Left colon (tissue), 2 donors: ENCODE results near the gene ANAPC7. TPM values are rescaled to one million over a fixed set of nuclear protein-coding genes. Genes with fewer than 3 reads are reported as not detected.
"Not testable (repeated sequence)": the region's sequence is repeated elsewhere in the genome, so short reads cannot be mapped to it uniquely, and the experiment has no call there.

Experiments used
- ATAC-seq: fragments of 200-7000 bp; cut with Tn5 transposase; one replicate; pipeline ENCODE4 v1.9.1; 2020; ENCODE audit warnings: mild to moderate bottlenecking, moderate library complexity
- DNase-seq, 2 donors: peaks; one replicate each; pipeline ENCODE4 v3.0.0-alpha.2; 2020
- intact Hi-C, 2 donors: fragments of 100-400 bp; cut with DNase I in 1 of 2; cut with micrococcal nuclease in 1 of 2; formaldehyde crosslinking; loops; one replicate each; pipeline versions ENCODE4 v1.11.2 to v1.14.0; 2022; cut with DNase I, micrococcal nuclease
- total RNA-seq, 2 donors: library from RNA; stranded (reverse); fragmentation: NEBNext Ultra II Directional; extraction: Animal tissue kit (Norgen Biotek cat#: 25700); gene quantifications; one replicate each; pipeline ENCODE4 v1.2.1, GENCODE V29; 2021
- donor health status: DM: no; HTN: no; CAD: no.
- donor health status: DM: yes; HTN: yes; CAD: no.

Gene ANAPC7
- total RNA-seq, 2 donors from 2014 or later = 27.3 to 31.1 TPM

DNA sequence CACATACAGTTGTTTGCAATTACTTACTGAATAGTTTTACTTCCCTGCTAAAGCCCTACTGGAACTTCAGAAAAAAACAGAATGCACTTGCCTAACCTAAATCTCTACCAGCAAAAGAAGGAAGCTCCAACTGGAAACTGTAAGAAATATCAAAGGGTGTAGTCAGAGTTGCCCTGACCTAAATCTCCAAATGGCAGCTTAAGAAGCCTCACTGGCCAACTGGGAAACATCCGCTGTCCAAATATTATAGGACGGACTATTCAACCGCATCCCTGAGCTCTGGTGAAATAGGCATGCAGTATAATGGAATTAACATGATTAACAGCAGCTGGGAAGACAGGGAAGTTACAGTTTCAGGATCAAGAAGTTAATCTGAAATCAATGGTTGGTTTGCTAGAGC lies 24.3 kb downstream of the ANAPC7 start:
- ATAC-seq (no peak), DNase-seq (no peak)
- intact Hi-C loops = no loop called here

DNA sequence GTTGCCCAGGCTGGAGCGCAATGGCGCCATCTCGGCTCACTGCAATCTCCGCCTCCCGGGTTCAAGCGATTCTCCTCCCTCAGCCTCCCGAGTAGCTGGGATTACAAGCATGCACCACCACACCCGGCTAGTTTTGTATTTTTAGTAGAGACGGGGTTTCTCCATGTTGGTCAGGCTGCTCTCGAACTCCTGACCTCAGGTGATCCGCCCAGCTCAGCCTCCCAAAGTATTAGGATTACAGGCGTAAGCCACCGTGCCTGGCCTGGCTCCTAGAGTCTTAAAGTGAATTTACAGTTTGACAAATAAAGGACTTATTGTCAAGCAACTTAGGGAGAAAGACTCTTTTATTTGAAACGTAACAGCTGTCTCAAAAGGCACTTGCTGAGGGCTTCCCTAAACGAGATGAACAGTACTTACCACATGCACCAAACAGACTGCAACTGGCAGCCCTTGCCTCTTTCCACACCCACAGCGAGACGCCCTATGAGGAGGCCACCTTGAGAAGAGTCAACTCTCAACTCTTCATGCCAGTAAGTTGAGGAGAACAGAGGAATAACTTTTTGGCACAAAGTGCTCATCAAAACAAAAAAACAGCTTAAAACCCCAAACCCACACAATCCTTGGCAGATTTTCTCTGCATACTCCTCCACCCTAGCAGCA lies 25.2 kb downstream of the ANAPC7 start:
- intact Hi-C loops = not testable (repeated sequence)

DNA sequence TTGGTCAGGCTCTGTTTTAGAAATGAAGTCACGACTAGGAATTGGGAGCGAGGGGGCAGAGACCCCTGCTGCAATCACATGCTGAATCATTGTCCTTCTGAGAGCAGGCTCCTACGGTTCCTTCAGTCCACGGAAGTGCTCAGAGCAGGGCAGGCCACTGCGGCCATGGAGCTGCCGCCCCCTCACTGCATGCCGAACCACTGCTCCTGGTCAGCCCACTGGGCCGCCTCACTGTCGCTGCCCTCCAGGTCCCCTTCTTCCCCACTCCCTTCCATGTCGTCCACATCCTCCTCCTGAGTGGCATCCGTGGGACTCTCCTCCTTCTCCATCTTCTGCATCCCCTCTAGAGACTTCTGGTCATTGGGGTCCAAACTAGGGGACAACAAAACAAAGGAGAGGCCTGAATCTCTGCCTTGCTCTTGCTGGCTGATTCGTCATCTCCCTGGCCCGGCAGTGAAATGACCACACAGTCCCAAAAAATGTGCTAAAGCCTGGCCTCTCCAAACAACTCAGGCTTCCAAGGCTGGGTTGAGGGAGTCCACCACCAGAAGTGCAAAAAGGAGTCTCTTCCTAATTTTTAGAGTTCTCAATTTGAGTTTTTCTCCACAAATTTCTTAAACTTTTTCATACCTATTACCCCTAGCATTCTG lies 29.4 kb downstream of the ANAPC7 start:
- ATAC-seq = no peak
- intact Hi-C loops = no loop called here

More for the DNA sequence above, 25.2 kb downstream of the ANAPC7 start:
- not testable (repeated sequence) for ATAC-seq, DNase-seq

DNA sequence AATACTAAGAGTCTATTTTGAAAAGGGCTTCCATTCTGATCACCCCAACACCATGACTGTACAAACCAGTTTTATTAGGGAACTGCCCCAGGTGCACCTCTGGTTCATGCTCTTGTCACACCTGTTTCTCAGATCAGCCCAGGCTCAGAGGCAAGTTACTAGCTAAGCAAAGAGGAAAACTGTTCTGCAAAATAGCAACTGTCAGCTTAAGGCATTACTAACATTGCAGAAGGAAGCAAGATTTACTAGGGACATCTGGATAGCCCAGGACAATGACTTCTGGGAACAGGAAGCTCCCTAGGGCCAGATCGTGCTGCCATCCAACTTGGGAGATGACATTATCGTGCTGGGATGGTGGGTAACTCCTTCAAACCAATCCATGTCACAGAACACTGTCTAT lies 30.1 kb downstream of the ANAPC7 start:
- DNase-seq = no peak
- no peak for ATAC-seq
- intact Hi-C loops = no loop called here

More for the DNA sequence above, 29.4 kb downstream of the ANAPC7 start:
- DNase-seq = no peak

DNA sequence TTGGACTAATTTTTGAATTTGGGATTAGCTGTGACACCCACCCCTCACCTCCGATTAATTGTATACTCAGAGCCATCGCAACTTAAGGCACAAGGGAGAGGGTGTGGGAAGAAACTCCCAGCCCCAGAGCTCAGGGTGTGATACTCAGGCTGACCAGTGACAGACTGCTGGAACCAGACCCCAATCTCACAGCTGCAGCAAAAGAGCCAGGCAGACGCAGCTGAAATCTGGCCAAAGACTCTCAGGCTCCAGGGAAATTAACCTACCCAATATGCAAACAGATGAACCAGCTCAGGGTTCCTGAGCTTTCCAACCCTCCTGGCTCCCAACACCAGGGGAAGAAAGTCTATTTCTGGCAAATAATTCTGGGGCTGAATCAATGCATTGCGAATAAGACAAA lies 30.5 kb downstream of the ANAPC7 start:
- intact Hi-C loops = no loop called here
- DNase-seq (no peak), ATAC-seq (no peak)

DNA sequence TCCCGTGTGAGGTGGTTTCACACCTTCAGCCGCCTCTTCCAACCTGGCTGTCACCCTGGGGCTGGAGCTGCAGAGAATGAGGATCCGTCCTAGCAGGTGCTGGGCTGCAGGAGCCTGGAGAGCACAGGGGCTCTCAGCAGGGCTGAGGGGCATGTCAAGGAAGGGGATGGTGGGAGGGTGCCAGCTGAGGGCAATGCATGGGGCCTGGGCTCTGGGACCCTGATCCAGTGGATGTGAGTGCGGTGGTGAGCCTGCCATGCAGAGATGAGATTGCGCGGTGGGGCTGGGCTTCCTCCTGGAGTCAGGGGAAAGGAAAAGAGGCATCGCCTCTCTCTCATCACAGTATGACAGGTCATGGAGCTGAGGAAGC lies 31.5 kb downstream of the ANAPC7 start:
- intact Hi-C loops = no loop called here
- DNase-seq (no peak), ATAC-seq (peak; percentile 17)

DNA sequence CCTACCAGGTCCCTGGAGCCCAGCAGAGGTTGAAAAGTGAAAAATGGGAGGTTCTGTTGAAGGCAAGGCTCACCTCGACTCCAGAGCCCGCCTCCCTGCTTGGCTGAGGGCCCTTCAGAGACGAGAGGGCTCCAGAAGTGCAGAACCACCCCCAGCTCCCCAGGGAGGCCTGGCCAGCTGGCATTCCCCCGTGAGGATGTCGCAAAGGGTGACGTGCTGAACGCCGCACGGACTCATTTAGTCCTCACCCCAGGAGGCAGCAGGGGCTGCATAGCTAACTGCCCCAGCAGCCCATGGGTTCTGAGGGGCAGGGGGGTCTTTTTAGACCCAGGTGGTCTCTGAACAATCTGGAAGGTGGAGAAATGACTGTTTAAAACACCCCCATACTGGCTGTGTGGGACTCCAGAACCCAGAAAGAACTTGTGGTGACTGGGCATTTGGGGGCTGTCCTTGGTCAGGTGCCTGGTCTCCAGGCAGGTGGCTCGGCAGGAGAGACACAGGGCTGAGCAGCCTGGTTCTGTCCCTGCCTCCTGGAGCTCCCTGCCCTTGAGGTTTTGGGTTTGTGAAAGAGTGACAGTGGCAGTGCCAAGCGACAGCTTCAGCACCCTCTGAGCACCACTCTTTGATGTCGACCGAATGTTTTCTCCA lies 32.0 kb downstream of the ANAPC7 start:
- no peak for DNase-seq
- ATAC-seq = no peak
- intact Hi-C loops = no loop called here

DNA sequence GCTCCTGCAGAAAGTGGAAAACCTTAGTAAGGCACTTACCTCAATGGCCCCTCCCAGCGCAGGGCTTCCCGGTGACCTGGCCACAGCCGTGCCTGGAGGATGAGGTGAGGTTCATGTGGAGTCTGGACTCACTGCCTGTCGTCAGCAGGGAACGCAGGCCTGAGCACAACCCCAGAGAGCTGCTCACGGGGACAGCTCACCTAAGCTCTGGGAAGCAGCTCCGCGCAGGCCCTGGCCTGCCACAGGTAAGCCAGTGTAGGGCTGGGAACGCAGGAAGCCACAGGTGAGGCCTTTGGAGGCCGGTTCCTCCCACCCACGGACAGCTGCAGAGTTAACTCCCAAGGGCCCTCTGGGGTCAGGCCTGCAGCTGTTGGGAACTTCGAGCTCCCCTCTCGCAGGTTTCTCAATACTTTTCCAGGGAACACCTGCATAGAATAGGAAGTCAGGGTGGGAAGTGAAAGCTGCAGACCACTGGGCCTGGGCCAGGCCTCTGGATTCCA lies 32.7 kb downstream of the ANAPC7 start:
- intact Hi-C loops = no loop called here
- ATAC-seq (no peak), DNase-seq (no peak)

DNA sequence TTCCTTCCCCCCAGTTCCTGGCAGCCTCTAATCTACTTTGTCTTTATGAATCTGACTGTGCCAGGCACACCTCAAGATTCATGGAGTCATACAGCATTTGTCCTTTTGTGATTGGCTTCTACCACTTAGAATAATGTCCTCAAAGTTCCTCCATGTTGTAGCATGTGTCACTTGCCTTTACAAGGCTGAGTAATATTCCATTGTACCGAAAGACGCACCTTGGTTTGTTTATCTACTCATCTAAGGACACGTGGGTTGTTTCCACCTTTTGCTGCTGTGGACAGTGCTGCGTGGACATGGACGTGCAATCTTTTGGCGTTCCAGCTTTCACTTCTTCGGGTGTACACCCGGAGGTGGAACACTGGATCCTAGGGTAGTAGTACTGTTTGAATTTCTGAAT lies 33.5 kb downstream of the ANAPC7 start:
- intact Hi-C loops = no loop called here
- no peak for DNase-seq
- ATAC-seq = no peak

DNA sequence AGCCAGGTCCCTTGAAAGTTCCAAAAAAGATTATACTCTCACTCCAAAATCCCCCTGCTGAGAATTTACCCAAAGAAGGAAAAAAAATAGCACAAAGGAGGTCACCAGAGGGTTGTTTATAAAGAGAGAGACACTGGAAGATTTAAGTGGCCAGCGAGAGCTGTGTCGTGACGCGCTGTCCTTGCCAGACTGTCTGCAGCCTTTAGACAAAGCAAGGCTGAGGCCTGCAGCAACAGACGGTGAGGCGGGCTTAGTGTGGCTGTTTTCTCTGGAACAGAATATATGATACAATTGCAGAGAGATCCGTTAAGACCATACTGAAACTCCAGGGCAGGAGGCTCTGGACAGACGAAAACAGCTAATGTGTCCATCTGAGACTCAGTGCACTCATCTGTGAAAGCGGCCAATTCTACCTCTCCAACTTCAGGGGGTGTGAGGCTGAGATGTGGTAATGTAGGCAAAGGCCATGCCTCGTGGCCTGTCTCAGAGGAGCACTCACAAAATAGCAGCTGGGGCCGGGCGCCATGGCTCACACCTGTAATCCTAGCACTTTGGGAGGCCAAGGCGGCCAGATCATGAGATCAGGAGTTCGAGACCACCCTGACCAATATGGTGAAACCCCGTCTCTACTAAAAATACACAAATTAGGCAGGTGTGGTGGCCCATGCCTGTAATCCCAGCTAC lies 36.2 kb downstream of the ANAPC7 start:
- DNase-seq = no peak
- intact Hi-C loops = no loop called here
- no peak for ATAC-seq

DNA sequence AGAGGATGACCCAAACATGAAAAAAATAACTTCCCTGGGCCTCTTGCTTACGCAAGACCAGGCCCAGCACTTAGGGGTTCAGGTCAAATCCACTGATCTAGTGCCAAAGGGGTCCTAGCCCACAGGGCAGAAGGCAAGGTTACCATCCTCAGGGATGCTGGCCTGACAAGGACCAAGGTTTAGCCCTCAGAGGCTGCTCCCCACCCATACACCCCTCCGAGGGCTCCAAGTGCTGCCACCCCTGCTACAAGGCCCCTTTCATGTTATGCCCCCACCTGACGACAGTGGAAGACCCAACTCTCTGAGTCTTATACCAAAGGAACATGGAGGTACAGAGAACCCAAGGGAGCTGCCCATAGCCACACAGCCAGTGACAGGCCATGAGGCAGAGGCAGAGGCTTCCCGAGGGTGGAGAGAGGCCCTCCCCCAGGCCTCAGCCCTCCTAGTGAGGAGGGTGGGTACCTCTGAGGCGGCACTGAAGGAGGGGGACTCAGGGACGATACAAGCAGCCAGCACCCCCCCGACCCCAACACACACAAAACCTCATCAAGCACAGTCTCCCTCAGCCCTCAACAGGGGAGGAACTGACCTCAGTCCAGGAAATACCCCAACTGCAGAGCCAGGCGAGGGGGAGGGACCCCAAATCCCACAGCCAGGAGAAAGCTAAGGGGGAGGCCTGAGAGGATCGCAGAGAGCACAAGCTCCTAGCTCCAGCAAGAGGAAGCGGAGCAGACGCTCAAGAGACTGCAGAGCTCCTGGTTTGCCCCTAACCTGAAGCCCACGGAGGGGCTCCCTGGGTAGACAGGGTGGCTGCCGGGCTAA lies 37.0 kb downstream of the ANAPC7 start:
- ATAC-seq = no peak
- intact Hi-C loops = no loop called here
- DNase-seq = no peak

DNA sequence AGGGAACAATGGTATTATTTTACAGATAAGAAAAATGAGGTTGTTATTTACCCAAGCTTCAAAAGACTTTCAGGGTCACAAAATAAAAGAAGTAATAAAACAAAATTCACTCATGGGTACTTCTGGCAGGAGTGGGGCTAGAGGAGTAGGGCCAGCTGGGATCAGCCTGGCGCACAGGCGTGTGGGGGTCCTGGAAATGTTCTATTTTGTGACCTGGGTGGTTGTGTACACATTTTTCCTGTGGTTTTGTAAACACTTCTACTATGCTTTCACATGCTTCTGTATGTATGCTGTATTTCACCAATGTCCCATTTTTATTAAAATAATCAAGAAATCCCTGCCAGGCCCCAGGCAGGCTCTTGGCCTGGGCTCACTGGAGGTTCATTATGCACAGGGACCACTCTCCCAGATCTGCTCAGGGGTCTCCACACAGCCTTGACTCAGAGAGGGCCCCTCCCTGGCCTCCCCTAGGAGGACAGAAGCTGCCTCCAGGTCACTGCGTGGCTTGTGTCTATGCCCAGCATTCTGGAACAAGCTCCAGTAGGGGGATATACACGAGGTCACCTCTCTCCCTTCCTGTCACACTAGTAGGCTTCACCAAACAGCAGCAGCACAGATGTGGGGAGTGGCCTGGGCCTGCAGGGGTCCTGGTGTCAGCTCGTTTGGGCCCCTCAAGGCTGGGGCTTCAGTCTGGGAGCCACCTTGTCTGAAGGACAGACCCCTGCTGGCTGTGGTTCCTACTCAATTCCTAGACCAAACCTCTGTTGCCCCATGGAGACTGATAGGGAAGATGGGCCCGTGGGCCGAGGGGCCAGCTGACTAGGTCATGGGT lies 37.8 kb downstream of the ANAPC7 start:
- intact Hi-C loops = no loop called here
- ATAC-seq = no peak

DNA sequence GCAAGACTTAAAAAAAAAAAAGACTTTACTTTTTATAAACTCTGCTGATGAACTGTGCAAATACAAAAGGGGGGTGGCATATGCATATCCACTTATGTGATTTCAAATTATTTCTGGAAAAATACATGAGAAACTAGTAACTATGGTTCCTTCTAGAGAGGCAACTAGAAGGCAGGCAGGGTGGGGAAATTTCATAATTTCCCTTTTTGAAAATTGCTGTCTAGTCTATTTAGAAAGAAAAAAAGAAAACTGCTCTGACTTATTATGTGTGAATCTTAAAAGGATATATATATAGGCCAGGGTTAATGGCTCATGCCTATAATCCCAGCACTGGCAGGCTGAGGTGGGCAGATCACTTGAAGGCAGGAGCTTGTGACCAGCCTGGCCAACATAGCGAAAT lies 42.3 kb downstream of the ANAPC7 start:
- DNase-seq = no peak
- ATAC-seq = no peak
- intact Hi-C loops = no loop called here

More for the DNA sequence above, 37.8 kb downstream of the ANAPC7 start:
- DNase-seq = no peak

DNA sequence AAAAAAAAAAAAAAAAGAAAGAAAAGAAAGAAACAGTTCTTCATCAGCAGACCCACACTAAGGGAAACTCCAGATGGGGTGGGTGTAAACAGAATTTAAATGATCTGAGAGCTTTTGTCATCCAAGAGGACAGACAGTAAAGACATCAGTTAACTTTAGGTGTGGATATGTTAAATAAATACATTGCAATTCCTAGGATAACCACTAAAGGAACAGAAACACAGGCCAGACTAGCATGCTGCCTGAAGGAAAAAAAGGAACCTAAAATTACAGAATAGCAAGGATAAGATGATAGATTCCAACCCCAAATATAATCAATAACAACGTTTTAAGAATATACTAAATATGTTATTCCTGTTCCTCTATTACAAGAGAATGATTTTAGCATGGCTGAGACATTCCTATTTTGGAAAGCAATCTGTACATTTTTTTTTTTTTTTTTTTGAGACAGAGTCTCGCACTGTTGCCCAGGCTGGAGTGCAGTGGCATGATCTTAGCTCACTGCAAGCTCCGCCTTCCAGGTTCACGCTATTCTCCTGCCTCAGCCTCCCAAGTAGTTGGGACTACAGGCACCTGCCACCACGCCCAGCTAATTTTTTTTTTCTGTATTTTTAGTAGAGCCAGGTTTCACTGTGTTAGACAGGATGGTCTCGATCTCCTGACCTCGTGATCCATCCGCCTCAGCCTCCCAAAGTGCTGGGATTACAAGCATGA lies 45.0 kb downstream of the ANAPC7 start:
- DNase-seq, intact Hi-C loops: not testable (repeated sequence)
- ATAC-seq = peak; percentile 52

DNA sequence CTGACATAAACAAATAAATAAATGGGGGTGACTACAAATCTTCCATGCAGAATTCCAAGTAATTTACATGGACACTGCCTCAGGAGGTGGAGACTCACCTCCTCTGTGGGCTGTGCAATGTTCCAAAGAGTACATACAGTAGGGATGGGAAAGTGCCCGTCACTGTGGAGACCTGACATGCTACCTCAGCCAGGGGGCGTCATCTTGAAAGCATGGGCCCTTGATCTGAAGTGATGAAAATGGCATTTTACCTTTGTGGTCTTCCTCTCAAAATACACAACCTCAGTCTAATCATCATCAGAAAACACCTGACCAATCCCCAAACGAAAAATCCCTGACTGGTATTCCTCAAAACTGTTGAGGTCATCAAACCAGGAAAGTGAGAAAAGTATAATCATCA lies 48.4 kb downstream of the ANAPC7 start:
- intact Hi-C loops = no loop called here
- peak; percentile 47 for ATAC-seq
- DNase-seq = no peak

DNA sequence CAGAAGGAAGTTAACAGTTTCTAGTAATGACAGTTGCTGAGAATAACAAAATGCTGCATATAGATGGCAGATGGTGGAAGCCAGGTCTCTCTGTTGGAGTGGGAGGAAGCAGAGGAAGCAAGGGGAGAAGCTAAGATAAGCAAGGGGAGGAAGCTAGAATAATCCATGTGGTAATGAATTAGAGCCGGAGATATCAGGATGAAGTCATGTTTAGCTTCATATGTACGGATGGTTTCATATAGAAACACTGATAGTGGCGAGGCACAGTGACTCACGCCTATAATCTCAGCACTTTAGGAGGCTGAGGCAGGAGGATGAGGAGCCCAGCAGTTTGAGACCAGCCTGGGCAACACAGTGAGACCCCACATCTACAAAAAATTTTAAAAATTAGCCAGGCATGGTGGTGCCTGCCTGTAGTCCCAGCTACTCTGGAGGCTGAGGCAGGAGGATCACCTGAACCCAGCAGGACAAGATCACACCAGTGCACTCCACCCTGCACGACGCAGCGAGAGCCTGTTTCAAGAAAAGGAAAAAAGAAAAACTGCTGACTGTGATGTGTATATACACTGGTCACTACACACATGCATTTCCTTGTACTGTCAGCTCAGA lies 49.2 kb downstream of the ANAPC7 start:
- peak; percentile 21 for ATAC-seq
- no peak for DNase-seq
- intact Hi-C loops = no loop called here
